NCI-H2029 treated with DMSO at 0.1 percent for 48 hours (cell line): Measurements from ENCODE around the gene PBX4.

ENCODE experiments used
- DNase-seq: peaks from one replicate; lab custom pipeline; 2025; lab: John Stamatoyannopoulos, UW

The PBX4 gene

DNA sequence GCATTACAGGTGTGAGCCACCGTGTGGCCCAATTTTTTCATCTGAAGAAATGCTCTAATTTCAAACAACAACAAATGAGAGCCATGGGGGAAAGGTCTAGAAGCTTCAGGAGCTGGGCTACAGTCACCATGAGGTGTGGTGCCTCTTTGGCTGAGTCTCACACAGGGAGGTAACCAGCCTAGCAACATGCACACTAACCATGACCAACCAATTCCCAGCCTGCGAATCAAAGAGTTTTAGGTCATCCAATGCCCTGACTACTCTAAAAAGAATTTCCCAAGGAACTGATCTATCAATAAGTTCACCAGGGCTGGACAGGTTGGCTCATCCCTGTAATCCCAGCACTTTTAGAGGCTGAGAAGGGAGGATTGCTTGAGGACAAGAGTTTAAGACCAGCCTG lies 29.9 kb downstream of the PBX4 start:
- DNase-seq, result no peak

DNA sequence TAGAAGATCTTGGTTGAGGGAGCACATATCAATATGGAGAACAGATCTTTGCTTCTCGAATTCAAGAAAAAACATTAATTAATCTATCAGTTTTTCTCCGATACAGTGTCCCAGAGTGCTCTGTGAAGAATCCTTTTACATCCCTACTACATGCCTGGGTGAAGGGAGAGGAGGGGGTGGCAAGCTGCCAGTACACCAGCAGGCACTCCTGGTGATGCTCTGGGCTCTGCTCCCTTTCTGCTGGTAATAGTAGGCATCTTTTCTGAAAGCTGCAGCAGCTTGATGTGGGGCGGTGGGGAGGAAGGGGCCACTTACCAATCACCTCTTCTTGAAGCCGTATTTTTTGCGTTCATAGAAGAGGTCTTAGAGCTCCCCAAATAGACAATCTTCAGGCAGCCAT lies 30.7 kb downstream of the PBX4 start:
- DNase-seq, result no peak

DNA sequence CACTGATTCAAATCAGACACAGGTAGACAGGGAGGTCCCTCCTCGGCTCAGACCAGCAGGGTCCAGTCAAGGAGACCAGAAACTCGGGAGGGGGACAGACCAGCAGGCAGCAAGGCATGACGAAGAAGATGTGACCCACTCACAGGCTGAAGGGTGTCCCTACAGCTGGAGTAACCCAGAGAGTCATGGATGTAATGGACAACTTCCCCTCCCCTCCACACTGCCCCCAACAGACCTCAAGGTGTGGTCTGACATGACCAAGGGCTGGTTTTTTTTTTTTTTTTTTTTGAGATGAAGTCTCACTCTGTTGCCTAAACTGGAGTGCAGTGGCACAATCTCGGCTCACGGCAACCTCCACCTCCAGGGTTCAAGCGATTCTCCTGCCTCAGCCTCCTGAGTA lies 34.1 kb downstream of the PBX4 start:
- DNase-seq, result no peak

DNA sequence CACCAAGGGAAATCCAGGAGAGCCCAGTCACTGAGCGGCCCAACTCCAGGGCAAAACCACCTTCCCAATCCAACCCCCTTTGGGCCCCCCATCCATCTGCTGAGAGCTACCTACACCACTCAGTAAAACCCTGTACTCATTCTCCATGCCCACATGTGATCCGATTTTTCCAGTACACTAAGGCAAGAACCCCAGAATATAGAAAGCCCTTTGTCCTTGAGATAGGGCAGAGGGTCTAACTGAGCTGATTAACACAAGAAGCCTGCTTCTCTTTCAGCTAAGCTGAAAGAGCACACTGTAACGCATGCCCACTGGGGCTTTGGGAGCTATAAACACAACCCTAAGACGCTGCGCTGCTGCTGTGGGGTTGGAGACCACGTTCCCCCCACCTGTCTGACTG lies 36.0 kb downstream of the PBX4 start:
- DNase-seq, result no peak

DNA sequence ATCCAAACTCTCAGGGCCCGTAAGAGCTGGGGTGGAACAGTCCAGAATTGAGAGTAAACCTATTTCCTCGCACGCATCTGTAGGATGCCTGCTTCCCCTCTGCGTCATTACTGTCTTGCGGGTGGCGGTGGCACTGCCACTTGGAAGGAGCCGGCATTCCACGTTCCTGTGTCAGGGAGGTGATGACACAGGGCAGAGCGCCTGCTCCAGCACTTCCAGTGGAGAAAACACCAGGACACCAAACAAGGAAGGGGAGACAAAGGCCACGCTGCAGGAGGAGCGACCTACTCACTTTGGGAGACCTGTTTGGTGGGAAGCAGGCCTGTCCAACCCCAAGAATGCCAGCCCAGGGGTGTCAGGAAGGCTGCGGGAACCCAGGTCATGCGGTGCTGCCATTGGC lies 37.1 kb downstream of the PBX4 start:
- no peak for DNase-seq

DNA sequence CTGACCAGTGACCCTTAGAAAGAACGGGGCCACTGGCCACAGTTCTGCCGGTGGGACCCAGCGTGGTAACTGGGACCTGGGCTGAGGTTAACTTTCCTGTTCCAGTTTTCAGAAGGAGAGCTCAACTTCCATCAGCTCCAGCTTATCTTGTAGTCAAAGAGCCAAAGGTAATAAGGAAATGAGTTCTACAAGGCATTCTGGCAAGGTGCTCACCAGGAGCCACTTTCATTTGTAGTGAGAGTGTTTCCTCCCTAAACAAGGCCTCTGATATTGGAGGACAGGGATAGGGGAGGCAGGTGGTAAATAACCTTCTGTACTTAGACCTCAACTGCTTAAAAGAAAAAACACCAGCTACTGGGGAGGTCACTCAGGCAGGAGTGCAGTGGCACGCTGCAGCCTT lies 38.1 kb downstream of the PBX4 start:
- DNase-seq, result no peak

DNA sequence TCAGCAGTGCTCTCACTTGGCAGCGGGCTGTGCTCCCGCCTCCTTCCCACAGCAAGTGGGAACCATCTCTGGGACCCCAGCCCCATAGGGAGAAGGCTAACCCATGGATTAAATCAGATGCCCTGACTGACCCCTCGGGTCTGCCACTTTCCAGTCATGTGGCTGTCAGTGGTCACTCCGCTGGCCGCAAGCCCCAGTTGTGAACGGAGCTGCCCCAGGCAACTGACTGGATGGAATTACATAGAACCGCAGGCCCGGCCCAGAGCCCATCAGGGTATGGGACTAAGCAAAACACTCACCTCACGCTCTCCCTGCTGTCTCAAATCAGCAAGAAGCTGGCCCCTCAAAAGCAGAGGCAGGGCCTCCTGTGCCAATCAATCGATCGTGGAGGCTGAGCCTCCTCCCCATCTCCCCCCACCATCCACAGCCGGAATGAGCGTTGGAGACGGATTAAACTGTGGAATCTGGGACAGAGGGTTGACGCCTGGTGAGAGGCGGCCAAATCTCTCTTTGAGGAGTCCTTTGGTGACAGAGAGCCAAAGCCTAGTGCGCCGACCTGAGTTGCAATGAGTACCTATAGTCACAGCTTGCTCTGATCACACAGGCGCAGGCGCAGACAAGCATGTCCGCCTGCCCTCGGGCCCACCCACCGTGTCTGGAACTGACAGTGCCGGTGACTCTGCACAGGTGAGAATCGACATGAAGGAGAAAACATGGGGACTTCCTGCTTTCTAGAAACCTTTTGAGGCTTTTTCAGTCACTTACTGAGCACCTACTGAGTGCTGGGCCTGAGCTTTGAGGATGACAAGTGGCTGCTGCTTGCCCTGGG lies 38.7 kb downstream of the PBX4 start:
- no peak for DNase-seq

DNA sequence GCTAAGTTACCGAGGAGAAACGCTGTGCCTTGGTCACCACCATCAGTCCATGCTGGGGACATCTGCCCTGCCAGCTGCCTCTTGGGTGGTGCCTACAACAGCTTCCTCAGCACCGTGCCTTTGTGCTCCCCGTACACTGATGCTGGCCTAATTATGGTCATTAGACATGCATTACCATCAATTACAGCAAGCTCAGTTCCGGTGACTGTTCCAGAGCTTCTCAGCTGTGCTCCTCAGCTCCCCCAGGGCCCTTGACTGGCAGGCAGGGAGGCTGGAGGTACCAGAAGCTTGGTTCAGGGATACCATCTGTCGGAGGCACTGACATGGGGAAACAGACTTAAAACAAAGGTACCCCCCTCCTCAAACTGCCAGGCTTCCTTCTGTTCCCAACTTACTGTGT lies 40.2 kb downstream of the PBX4 start:
- no peak for DNase-seq

DNA sequence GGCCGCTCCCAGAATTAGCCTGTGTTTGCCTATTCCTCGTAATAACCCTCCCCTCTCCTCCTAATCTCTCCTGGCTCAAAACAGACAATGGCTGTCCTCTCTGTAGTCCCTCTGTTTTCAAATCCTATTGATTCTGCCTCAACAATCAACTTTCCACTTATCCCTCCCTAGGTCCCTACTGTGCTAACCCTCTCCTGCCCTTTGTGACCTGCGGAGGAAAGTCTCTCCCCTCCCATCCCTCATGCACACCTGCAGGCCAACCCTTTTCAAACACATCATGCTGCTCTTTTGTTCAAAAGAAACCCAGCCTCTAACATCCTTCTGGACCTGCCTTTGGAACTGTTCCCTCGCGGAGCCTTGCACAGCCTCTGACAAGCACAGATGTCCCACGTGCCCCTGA lies 43.1 kb downstream of the PBX4 start:
- no peak for DNase-seq

DNA sequence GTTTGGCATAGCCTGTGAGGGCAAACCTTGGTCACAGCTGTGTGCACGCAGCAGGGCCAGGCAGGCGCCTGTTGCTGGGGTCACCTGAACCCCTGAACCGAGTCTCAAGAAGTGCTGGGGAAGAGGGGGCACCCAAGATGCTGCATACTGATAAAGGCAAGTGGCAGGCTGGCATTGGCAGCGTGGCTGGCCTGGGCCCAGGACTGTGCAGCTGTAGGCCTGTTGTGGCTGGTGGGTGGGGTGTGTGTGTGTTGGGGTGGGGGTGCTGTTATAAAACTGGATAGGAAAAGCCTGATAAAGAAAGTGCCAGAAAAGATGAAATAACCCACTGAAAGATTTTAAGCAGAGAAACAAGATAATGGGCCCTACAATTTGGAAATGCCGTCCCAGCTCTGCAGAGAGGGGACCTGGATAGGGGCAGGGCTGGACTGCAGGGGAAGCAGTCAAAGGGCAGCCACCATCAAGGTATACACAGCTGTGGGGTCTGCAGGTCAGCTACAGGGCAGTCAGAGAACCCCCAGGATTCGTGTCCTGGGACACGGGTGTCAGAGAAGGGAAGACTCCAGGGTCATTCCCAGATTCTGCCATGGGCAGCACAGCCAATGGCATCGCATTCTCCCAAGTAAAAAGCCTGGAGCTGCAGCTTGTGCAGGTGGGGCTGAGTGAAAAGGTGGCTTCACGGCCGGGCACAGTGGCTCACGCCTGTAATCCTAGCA lies 47.3 kb downstream of the PBX4 start:
- DNase-seq, result no peak

DNA sequence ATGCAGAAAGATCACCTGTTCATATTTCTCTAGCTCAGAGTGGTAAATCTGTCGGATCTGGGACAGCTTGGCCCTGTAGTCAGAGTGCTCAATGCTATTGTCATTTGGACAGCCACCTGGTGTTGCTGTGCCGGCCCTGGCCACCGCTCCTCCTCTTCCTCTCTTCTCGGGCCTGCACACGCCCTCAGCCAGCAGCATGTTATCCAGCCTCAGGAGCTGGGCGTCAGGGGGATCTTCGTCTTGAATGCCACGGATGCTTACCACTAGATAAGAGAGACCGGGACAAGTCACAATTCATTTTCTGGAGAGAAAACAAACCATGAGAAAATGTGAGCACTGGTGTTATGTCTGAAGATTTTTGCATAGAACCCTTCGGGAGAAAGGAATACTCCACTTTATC lies 47.9 kb downstream of the PBX4 start:
- DNase-seq, result no peak

DNA sequence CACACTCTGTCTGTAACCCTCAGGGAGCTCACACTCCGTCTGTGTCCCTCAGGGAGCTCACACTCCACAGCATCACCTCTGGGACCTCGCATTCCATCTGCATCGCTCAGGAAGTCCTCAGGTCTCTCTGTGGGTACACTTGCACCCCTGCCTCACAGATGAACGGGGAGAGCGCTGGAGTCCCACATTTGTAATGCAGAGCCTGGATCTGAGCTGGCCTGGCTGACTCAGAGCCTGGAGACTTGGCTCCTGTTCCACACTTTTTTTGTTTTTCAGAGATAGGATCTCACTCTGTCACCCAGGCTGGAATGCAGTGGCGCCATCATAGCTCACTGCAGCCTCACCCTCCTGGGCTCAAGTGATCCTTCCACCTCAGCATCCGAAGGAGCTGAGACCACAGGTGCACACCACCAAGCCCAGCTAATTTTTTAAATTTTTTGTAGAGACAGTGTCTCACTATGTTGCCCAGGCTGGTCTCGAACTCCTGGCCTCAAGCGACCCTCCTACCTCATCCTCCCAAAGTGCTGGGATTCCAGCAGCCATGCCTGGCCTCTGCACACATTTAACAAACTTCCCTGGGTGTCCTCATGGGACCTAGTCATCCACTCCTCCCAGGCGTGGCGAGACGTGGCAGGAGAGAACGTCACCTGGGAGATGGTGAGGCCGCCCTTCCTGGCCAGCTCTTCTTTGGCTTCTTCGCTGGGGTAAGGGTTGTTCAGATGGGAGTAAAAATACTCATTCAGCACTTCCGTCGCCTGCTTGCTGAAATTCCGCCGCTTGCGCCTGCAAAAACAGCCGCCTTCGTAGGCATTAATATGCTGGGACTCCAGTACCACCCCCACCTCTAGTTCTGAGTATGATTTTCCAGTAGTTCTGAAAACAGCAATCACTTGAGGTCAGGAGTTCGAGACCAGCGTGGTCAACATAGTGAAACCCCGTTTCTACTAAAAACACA lies 49.4 kb downstream of the PBX4 start:
- no peak for DNase-seq

DNA sequence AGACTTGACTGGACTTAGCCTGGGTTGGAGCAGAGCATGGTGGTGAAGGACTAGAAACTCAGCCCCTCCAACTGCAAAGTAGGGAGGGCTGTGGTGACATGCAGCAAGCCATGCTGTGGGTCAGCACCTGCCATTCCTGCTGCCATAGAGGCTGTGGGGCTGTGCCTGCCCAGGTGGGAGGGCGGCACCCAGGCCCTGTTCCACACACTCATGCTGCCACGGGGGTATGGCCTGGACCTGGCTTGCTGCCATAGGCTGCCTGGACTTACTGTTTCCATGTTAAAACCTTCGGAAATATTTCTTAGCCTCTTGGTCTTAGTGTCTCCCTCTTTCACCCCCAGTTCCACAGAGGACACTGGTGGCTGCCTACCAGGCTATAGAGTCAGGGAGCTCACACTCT lies 51.1 kb downstream of the PBX4 start:
- DNase-seq, result no peak

DNA sequence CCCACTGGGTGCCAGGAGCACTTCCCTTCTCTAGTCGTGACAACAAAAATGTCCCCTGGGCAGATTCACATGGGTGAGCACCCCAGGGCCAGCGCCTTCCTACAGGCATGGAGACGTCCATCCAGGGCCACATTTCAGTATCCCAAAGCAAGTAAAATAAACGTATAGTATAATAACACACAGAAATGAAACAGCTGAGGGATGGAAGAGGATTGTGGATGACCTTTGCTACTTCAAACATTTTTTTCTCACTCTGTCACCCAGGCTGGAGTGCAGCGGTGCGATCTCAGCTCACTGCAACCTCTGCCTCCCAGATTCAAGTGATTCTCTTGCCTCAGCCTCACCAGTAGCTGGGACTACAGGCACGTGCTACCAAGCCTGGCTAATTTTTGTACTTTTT lies 52.2 kb downstream of the PBX4 start:
- no peak for DNase-seq

DNA sequence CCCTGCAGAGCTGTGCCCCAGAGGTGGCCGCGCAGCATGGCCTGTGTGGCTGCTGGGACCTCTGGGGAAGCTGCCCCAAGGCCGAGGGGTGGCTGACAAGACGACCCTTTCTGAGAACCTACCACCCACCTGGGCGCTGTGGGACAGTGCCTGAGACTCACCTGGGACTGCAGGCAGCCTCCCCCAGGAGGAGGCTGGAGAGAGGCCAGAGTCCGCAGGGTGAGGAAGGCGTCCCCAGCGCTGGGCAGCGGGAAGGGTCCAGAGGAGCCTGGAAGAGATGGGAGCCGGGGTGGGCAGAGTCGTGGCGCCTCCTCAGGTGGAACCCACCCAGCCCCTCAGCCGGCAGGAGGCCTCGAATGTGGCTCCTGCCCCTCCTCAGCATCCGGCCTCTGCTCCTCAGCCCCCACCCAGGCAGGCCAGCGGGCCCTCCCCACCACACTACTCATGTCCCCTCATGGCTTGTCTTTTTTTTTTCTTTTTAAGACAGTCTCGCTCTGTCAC lies 55.1 kb downstream of the PBX4 start:
- DNase-seq, result no peak

DNA sequence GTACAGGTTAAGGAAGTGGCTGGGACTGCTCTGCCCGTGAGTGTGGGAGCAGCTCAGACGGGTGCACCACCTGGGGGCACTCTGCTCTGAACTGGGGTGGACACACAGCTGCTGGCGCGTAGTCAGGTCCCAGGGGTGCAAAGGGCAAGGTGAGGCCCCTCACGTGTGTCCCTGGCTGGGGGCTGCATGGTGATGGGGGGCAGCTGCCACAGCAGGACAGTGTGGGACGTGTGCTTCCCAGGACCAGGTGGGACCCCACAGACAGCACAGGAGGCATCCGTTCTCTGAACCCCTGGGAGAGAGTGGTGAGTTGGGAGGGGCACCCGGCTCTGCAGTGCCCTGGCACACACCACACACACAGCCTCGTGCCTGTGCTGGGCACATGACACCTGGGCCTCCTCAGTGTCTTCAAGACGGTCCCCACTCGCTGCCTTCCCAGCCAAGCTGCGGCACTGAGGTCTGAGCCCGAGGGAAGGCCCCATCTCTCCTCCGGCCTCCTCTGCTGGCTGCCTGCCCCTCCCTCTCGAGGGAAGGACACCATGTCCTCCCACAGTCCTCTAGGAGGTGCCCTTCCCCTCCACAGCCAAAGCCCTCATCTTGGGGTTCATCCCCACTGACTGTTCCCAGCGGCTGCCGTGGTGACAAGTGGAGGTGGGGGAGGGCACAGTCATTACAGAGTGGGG lies 55.7 kb downstream of the PBX4 start:
- DNase-seq, result no peak

DNA sequence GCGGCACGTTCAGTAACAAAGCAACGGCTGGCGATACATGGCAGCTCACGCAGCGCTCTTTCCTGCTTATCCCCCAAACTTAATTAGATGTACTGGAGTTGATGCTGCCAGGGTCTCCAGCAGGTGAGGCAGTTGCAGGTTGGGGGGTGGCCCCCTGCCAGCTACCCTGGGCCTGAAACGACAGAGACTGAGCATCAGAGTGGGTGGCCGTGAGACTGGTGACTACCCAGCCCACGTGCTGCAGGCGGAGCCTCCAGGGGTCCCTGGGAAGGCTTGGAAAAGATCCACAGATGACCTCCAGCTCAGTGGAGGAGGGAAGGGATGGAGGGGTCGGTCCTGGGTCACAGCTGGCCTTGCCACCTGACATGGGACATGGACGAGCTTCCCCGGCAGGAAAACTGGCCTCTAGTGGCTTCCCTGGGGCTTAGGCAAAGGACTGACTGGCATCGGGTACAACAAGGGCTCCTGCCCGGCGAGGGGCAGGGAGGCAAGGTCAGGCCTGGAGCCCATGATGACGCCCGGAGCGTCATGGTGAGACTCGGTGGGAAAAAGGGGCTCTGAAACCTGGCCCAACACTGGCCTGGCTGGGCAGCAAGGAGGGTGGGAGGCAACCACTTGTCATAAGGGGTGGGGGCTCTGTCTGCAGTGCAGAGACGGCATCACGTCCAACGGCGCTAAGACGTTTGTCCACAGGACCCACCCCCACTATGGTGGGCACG lies 56.4 kb downstream of the PBX4 start:
- DNase-seq, result no peak

DNA sequence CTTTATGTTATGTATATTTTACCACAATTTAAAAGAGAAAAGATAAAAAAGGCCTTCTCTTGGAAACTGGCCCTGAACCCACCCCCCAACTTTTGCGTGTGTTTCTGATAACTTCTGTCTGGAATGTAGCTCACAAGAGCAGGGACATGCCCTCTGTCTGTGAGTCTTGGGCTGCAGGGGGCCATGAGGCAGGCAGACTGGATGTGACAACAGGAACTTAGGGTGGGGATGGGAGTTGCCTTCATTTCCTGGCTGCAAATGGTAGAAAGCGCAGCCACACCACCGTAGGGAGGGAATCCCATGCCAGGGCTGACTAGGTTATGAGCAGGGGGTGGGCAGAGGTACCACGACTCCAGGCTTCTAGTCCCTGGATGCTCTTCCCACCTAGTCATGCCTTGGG lies 58.6 kb downstream of the PBX4 start:
- DNase-seq, result no peak

DNA sequence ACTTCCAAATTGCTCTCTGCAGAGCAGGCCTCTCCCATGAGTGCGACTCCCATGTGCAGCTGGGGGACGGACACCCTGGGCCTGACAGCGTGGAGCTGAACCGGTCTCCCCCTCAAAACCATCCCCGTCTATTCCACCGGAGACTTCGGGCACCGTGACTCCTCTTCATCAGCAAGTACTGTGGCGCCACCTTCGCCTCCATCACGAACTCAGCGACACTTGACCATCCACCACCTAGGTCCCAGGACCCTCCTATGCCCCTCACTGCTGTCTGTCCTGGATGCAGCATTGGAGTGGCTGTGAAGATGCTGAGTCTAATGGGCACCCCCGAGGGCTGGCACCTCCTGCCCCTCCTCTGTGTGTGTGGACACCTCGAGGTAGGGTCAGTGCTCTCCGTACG lies 59.9 kb downstream of the PBX4 start:
- no peak for DNase-seq

DNA sequence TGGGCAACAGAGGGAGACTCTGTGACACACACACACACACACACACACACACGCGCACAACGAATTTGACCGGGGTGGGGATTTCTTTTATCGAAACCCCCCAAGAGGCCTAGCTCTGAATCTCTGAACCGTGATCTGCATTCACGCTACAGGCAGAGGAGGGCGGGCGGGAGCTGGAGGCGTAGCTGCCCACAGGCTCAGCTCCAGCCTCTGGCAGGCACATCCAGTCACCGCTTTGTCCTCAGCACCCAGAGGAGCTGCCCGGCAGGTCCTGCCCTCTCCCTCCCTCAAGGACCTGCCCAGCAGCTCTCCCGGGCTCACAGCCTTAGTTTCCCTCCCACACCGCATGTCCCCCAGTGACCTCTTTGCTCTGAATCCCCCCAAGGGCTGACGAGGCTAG lies 60.4 kb downstream of the PBX4 start:
- DNase-seq, result no peak
